HL-60 (cell line): ENCODE data around the gene JTB.

Experiments used
- CTCF ChIP-seq: IDR thresholded peaks from one replicate; pipeline ENCODE4 v1.5.1; 2011; ENCODE audit warnings: low read length, control low read depth, inconsistent platforms; ENCODE audit not compliant: insufficient read depth
- GABPA ChIP-seq: IDR thresholded peaks from 2 replicates; pipeline ENCODE4 v1.6.1; 2012; ENCODE audit warnings: low read depth
- POLR2AphosphoS5 ChIP-seq: IDR thresholded peaks from 2 replicates; pipeline ENCODE4 v1.6.1; 2012; ENCODE audit warnings: low read depth
- SPI1 ChIP-seq: IDR thresholded peaks from 2 replicates; pipeline ENCODE4 v1.6.1; 2012; ENCODE audit warnings: low read depth, mild to moderate bottlenecking, borderline replicate concordance

DNA sequence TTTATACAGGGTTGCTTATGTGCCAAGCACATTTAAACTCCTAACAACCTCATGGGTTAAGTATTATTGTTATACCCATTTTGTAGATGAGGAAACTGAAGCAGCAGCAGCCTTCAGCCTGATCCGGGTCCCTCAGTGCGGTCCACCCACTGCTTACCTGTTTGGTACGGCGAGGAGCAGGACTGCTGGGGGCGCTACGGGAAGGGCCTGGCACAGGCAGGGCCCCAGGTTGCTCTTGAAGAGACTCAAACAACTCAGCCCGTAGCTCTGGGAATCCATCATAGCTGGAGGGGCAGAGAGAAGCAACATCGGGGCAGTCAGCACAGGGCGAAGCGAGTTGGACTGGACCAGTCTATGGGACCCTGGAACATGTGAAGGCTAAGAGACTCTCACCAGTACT is 40.1 kb downstream of the JTB start:
- TF ChIP-seq POLR2AphosphoS5 (no peak), CTCF (no peak), SPI1 (no peak), GABPA (no peak)
